ENCODE results near the gene MYO5A. TPM values are rescaled to one million over a fixed set of nuclear protein-coding genes. Genes with fewer than 3 reads are reported as not detected.

The MYO5A gene
- total and polyA plus RNA-seq, 9 donors, result 3.8 to 26.5 (median 15.1) TPM

- Histone ChIP-seq H3K9me3 (no peaks in the 10 kb centered on the region), H3K27ac (no peak overlapping the region), H3K36me3 (no peaks in the 10 kb centered on the region), H3K27me3 (no peaks in the 10 kb centered on the region), H3K4me1 (ENCODE audit: insufficient read depth) (no peaks in the 10 kb centered on the region), H3K4me3 (no peak overlapping the region)
- no peak for DNase-seq
- TF ChIP-seq CTCF (IDR thresholded peaks at IDR 0.05) (no peak), POLR2A (IDR thresholded peaks at IDR 0.05) (no peak), EP300 (IDR thresholded peaks at IDR 0.05) (no peak)
- intact Hi-C loops (cut with DNase I), result no loop called here
- WGBS, 3 donors, result 93 to 98% (median 94%) methylated on average over 2 of the region's 2 CpGs
Measured at GRCh38 chr15:52424856-52425431, 103.7 kb downstream of the MYO5A start.

DNA sequence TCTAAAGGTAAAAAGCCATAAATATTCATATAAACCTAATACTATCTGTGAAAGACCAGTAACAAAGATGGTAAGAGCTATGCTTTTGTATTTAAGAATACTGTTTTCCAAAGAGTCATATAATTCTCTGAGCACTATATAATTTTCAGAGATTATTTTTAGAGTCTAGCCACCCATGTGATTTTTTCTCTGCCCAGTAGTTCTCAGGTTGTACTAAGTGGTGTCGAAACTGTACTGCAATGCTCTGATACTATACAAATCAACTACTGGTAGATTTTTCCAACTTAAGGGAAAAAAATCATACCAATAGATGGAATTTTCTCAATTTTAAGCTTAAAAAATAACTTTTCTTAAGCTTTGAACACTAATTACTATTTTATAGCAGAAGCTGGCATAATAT, 104.8 kb downstream of the MYO5A start:
- Histone ChIP-seq H3K36me3 (no peaks in the 10 kb centered on the region), H3K27ac (no peak overlapping the region), H3K27me3 (no peaks in the 10 kb centered on the region), H3K4me3 (no peak overlapping the region), H3K9me3 (no peaks in the 10 kb centered on the region), H3K4me1 (ENCODE audit: insufficient read depth) (no peaks in the 10 kb centered on the region)
- intact Hi-C loops (cut with DNase I), result no loop called here
- TF ChIP-seq POLR2A (IDR thresholded peaks at IDR 0.05) (no peak), CTCF (IDR thresholded peaks at IDR 0.05) (no peak), EP300 (IDR thresholded peaks at IDR 0.05) (no peak)
- WGBS, 3 donors, result 92 to 97% (median 93%) methylated on average over 1 of the region's 1 CpG
- DNase-seq, result no peak

GRCh38 chr15:52422001-52422400, 106.7 kb downstream of the MYO5A start:
- TF ChIP-seq POLR2A (IDR thresholded peaks at IDR 0.05) (no peak), CTCF (IDR thresholded peaks at IDR 0.05) (no peak), EP300 (IDR thresholded peaks at IDR 0.05) (no peak)
- intact Hi-C loops (cut with DNase I), result no loop called here
- no peaks in the 10 kb centered on the region for H3K4me1 ChIP-seq (ENCODE audit: insufficient read depth)
- no peak for DNase-seq
- H3K9me3 ChIP-seq, result no peaks in the 10 kb centered on the region
- H3K4me3 ChIP-seq, result no peak overlapping the region
- no peak overlapping the region for H3K27ac ChIP-seq
- H3K27me3 ChIP-seq, result no peaks in the 10 kb centered on the region
- H3K36me3 ChIP-seq, result no peaks in the 10 kb centered on the region

DNA sequence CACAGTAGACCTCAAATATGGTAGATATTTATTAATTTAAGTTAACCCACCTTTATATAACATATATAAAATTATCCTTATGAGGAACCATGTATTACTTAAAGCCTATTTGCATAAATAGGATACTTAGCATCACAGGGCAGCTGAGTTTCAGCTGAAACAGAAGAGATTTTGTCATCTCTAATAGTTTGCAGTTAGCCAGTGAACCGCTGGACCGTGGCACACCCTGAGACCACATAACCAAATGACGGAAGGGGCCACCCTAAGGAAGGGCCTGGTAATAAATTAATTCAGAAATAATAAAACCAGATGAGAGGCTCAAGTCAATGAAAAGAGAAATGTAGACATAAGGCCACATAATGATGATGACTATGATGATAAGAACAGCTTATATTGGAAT, 107.7 kb downstream of the MYO5A start:
- Histone ChIP-seq H3K4me1 (ENCODE audit: insufficient read depth) (no peaks in the 10 kb centered on the region), H3K4me3 (no peak overlapping the region), H3K9me3 (no peaks in the 10 kb centered on the region), H3K27ac (no peak overlapping the region), H3K36me3 (no peaks in the 10 kb centered on the region), H3K27me3 (no peaks in the 10 kb centered on the region)
- no peak for TF ChIP-seq POLR2A (IDR thresholded peaks at IDR 0.05)
- TF ChIP-seq EP300 (IDR thresholded peaks at IDR 0.05), result no peak
- TF ChIP-seq CTCF (IDR thresholded peaks at IDR 0.05), result no peak
- intact Hi-C loops (cut with DNase I), result no loop called here
- no peak for DNase-seq
- WGBS, 3 donors, result 97 to 100% (median 97%) methylated on average over 3 of the region's 3 CpGs
